ENCODE measurements around the gene SLC22A7.

Gene SLC22A7

DNA sequence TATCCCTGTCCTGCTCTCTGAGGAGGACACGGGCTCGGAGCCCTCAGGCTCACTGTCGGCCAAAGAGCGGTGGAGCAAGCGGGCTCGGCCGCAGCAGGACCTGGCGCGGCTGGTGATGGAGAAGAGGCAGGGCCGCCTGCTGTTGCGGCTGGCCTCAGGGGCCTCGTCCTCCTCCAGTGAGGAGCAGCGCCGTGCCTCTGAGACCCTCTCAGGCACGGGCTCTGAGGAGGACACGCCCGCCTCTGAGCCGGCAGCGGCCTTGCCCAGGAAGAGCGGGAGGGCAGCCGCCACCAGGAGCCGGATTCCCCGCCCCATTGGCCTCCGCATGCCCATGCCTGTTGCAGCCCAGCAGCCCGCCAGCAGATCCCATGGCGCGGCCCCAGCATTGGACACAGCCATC is 14.2 kb upstream of the SLC22A7 start:
- no peak for DNase-seq

DNA sequence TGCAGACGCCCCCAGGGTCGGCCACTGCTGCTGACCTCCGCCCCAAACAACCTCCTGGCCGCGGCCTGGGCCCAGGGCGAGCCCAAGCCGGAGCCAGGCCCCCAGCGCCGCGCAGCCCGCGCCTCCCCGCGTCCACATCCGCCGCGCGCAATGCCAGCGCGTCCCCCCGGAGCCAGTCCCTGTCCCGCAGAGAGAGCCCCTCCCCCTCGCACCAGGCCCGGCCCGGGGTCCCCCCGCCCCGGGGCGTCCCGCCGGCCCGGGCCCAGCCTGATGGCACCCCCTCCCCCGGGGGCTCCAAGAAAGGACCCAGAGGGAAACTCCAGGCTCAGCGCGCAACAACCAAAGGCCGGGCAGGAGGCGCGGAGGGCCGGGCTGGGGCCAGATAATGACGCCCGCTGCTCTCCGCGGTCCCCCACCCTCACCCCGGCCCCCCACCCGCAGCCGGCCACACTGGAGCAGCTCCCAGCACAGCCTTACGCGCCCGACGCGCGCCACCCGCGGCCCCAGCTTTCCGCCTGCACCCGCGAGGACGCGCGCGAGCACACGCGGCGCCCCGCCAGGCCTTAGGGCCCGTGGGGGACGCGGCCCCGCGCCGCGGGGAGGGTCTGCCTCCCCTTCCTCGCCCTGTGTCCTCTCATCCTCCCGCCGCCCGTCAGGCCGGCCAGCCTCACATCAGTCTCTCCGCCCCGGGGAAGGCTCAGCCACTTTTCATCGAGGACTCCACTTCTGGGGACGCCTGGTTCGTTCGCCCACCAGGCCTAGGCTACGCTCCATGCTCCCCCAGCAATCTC is 12.9 kb upstream of the SLC22A7 start:
- no peak for DNase-seq

DNA sequence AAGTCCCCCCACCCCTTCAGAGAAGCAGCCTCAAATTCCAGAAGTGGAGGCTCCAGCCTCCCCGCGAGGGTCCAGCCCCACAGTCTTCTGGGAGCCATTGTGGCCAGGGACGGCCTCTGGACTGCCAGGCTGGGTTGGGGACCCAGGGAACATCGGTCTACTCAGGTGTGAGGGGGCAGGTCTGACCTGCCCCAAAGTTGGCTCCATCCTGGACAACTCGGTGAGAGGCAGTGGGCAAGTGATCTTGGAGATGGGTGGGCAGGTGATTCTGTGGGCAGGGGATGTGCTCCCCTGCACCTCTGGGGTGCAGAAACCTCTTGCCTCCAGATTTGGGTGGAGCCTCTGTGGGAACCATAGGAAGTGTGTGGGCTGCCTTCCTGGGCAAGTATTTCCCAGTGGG is 12.2 kb upstream of the SLC22A7 start:
- no peak for DNase-seq

GRCh38 chr6:43286456-43286979 is 11.5 kb upstream of the SLC22A7 start:
- DNase-seq = no peak

DNA sequence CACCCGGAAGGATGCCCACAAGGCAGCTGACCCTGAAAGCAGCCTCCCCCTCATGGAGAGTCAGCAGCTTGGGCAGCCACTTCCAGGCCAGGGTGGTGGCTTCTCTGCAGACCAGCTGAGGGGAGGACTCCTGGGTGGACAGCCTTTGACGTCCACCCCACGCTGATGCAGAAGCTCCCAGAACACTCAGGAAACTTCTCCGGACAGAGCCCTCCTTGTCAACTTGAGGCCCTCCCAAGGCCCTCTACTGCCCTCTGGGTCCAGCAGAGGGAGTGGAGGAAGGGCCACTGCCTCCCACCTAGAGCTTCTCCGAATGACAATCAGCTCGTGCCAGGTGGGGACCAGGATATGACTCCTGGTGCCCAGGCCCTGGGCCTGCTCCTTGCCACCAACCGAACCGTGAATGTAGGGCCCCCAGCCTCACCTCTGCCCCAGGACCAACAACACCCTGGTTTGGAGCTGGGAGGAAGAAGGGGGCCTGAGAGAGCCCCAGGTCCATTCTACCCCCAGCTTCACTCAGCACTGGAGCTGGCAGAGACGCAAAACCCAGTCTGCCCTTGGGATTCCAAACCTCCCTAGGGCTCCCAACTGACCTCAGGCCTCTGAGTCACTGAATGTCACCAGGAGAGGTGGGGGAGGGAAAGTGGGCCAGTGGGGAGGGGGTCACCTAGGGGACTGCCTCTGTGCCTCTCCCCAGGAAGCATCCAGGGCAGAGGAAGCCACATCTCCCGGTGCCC is 10.9 kb upstream of the SLC22A7 start:
- no peak for DNase-seq

DNA sequence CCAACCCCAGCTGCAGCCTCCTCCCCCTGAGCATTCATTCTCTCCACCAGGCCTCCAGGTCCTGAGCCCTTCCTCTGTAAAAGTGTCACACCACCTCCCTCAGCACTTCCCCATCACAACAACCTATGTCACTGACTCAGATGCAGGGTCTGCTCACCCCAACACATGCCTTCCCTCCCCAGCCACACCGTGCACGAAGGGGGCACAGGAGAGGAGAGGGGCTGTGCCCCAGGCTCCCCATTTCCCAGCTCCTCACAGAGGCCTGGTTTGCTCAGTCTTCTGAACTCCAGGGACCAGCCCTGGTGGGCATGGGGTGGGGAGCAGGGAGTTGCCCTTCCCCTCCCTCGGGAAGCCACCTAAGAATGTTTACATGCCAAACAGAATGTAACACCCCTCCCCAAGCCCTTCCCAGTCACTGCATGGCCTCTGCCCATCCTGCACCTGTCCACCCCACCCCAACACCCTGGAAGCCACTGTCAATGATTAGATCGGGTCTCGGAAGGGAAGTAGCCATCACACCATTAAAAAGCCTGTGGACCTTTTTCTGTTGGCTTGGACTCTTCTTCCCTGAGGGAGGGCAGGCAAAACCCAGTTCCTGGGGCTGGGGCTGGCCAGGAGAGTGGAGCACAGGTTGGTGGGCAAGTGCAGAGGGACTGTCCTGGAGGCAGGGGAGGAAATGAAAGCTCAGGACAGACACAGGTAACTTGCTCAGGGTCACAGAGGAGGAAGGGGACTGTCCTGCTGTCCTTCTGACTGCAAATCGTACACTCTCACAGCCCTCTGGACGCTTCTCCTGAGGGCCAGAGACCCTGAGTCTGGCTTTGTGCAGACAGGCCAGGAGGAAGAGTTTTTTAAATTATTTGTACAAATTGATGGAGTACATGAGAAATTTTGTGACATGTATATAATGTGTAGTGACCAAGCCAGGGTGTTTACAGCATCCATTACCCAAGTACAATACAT is 10.1 kb upstream of the SLC22A7 start:
- no peak for DNase-seq

DNA sequence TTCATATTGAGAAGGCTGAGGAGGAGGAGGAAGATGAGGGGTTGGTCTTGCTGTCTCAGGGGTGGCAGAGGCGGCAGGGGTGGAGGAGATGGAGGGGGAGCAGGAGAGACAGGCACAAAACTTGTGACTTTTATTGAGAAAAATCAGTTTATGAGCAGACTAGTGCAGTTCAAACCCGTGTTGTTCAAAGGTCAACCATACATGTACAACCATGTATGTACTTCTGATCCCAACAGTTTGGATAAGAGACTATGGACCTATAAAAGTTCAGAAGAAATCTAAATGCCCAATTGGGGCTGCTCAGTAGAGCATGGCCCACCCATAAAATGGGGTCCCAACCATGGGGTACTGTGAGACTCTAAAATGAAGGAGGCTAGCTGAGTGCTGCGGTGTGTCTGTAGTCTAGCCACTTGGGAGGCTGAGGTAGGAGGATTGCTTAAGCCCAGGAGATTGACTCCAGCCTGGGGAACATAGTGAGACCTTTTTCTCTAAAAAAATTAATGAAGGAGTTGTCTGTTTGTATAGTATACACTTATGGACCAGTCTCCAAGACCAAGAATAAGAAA is 7.6 kb upstream of the SLC22A7 start:
- DNase-seq = no peak

DNA sequence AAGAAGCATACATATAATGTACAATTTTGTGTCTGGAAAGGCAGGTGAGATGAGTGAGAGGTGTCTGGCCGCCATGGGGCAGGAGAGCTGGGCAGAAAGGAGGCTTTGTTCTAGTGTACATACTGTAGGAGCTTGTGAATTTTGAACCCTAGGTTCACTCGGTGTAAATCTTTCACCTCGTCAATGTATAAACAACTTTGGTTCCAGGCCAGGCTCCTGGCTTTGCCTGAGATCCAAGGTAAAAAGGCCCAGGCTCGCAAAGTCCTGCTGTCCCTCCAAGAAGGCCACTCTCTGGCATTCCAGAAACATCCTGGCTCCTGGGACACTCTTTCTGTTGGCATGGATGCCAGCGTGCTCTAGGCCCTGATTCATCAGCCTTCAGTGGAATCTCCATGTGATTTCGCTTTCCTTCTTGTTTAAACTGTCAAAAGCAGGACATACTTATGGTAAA is 7.1 kb upstream of the SLC22A7 start:
- no peak for DNase-seq

GRCh38 chr6:43291708-43292107 is 6.4 kb upstream of the SLC22A7 start:
- no peak for DNase-seq

GRCh38 chr6:43292341-43292740 is 5.7 kb upstream of the SLC22A7 start:
- DNase-seq = no peak

GRCh38 chr6:43292763-43293318 is 5.2 kb upstream of the SLC22A7 start:
- DNase-seq = no peak

GRCh38 chr6:43293698-43294097 is 4.4 kb upstream of the SLC22A7 start:
- DNase-seq = no peak

- no peak for DNase-seq
Measured at GRCh38 chr6:43294536-43294935, 3.5 kb upstream of the SLC22A7 start.

DNA sequence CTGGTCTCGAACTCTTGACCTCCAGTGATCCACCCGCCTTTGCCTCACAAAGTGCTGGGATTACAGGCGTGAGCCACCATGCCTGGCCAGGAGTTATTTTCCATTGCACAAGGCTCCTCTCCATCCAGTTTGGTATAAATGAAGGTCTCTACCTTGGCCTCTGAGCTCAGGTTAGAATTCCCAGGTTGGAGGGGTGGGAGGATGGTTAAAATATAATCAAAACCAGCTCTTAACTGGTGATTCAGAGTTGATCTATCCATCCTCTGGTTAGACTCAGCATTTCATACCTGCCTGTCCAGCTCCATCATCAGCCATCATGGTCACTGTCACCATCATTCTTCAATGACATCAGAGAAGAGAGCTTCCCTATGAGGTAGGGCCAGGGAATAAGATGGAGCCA is 2.6 kb upstream of the SLC22A7 start:
- DNase-seq = no peak

GRCh38 chr6:43296780-43297497 is 1.1 kb upstream of the SLC22A7 start:
- no peak for DNase-seq

DNA sequence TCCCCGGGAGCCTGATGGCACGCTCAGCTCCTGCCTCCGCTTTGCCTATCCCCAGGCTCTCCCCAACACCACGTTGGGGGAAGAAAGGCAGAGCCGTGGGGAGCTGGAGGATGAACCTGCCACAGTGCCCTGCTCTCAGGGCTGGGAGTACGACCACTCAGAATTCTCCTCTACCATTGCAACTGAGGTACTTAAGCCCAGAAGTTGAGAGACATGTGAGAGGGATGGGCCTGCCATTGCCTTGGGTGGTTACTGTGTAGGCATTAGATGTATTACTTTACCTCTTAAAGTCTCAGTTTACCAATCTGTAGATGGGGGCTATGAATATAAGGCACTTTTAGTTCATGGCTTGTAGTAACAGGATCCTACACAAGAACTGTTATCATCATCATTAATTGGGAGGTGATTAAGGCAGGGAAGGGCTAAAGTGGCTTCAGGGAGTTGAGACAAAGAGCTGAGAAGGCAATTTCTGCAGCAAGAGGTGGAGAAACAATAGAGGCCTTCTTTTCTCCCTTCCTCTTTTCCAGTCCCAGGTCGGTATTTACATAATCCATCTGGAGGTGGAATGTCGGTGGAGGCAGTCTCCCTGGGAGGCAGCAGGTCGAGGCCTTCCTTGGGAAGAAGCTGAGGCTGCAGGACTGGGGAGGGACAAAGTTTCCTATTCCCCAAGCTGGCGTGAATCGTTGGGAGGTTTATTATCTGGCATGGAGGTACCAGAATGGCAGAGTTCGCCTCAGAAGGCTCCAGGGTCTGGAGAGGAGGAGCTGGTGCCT is 691 bp downstream of the SLC22A7 start:
- DNase-seq = no peak

DNA sequence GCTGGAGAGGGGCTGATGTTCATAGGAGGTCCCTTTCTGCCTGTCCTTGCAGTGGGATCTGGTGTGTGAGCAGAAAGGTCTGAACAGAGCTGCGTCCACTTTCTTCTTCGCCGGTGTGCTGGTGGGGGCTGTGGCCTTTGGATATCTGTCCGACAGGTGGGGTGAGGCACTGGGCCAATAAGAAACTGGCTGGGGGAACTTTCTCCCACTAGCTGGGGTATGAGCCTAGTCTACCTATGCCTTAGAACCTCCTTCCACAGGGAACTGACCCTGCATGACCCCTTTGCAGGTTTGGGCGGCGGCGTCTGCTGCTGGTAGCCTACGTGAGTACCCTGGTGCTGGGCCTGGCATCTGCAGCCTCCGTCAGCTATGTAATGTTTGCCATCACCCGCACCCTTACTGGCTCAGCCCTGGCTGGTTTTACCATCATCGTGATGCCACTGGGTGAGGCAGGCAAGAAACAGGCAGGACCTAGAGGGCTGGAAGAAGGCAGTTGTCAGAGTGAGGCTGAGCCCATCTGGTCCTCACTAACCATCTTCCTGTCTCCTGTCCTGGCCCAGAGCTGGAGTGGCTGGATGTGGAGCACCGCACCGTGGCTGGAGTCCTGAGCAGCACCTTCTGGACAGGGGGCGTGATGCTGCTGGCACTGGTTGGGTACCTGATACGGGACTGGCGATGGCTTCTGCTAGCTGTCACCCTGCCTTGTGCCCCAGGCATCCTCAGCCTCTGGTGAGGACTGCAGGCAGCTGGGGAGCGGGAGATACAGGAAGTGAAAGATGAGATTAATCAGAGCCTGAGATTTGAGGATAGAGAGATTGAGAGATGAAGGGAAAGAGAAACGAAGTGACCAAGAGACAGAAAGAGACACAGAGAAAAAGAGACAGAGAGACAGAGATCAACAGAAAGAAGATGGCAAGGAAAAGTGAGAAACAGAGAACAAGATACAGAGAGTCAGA is 1.6 kb downstream of the SLC22A7 start:
- DNase-seq = no peak

DNA sequence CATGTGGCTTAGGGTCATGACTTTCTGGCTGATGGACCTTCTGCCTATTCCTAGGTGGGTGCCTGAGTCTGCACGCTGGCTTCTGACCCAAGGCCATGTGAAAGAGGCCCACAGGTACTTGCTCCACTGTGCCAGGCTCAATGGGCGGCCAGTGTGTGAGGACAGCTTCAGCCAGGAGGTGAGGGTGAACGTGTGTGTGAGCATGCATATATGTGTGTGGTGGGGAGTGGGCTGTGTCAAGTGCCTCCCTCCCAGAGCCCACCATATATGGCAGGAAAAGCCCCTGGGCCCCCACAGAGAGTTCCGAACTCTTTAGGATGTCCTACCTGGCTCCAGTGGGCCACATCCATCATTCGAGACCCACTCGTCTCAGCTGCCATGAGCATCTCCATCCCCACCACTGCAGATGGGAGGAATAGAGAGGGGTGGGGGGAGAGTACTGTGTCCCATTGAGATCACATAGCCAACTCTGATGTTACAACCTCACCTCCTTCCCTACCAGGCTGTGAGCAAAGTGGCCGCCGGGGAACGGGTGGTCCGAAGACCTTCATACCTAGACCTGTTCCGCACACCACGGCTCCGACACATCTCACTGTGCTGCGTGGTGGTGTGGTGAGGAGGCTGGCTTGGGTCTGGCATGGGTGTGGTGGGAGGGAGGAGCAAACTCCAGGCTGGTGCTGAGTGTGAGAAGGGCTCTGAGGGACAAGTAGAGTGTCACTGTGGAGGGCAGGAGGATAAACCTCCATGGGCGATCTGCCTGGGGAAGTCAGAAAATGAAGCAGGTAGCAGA is 3.2 kb downstream of the SLC22A7 start:
- no peak for DNase-seq

- DNase-seq = no peak
Measured at GRCh38 chr6:43302126-43302525, 4.1 kb downstream of the SLC22A7 start.
